Measurements from ENCODE around the gene LSM7. TPM values are rescaled to one million over a fixed set of nuclear protein-coding genes. Genes with fewer than 3 reads are reported as not detected.
A peak's percentile ranks its signal among the peaks of the same experiment; 100 is the strongest.
"Not testable (repeated sequence)": the region's sequence is repeated elsewhere in the genome, so short reads cannot be mapped to it uniquely, and the experiment has no call there.

LSM7 gene
- polyA plus RNA-seq, 5 donors, result 89.7 to 151 (median 99.2) TPM

DNA sequence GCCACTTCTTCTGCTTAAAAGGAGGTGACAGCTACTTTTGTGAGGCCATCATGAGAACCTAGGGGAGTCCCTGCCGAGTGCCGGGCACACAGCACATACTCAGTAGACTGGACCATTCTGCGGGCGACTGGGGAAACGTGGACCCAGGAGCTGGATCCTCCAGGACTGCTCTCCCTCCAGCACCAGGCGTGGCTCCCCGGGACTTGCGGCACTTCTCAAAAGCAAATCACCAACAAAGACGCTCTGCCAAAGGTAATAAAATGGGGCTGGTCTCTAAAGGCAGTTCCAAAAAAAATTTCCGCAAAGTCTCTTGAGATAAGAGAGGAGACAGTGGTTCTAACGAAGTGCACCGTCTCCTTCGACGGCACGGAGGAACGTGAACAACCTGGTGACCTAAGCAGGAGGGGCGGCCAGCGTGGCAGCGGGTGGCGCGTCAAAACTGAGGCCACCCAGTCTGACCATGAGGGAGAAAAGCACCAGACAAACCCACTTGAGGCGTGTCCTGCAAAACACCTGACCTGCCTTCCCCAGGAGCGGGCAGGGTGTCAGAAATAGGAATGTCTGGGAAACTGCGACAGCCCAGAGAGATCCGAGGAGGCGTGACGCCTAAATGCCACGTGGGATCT lies 30.3 kb upstream of the LSM7 start:
- DNase-seq, result no peak

DNA sequence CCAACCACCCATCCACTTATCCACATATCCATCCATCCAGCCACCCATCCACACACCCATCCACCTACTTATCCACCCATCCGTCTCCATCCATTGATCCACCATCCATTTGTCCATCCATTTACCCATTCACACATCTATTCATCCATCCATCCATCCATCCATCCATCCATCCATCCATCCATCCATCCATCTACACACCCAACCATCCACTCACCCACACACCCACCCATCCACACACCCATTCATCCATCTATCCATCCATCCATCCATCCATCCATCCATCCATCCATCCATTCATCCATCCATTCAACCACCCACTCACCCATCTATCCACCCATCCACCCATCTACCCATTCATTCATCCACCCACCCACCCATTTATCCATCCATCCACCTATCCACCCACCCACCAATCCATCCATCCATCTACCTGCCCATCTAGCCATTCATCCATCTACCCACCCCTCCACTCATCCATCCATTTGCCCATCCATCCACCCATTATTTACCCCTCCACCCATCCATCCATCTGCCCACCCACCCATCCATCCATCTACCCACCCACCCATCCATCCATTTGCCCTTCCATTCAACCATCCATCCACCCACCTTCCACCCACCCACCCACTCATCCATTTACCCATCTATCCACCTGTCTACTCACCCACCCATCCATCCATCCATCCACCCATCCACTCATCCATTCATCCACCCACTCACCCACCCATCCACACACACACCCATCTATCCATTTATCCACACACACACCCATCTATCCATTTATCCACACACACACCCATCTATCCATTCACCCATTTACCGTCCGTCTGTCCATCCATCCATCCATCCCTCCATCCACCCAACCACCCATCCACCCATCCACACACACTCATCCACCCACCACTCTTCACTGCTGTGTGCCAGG lies 29.2 kb upstream of the LSM7 start:
- no peak for DNase-seq

DNA sequence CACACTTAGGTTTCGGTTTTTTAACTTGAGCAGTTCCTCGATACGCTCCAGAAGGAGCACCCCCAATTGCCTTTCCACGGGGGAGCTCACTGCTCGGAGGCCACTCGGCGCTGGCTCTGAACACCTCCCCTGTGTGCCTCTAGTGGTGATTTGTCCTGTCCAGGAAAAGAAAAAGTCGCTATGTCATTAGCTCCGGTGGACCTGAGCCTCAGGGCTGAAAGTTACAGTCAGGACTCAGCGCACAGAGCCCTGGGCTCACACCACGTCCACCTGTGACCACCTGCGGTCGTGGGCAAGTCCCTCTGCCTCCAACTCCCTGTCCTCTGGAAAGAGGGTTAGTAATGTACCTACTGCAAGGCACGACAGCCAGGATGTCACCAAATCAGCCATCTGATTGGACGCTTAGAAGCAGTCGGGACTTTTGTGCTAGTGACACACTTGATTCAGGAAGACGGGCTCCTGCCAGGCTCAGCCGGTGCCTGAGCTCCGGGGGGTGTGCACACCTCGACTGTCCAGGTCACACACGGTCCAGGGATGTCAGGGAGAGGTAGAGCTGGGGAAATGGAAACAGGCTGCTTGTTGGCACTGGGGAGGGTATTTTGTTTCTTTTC lies 27.8 kb upstream of the LSM7 start:
- DNase-seq, result no peak

DNA sequence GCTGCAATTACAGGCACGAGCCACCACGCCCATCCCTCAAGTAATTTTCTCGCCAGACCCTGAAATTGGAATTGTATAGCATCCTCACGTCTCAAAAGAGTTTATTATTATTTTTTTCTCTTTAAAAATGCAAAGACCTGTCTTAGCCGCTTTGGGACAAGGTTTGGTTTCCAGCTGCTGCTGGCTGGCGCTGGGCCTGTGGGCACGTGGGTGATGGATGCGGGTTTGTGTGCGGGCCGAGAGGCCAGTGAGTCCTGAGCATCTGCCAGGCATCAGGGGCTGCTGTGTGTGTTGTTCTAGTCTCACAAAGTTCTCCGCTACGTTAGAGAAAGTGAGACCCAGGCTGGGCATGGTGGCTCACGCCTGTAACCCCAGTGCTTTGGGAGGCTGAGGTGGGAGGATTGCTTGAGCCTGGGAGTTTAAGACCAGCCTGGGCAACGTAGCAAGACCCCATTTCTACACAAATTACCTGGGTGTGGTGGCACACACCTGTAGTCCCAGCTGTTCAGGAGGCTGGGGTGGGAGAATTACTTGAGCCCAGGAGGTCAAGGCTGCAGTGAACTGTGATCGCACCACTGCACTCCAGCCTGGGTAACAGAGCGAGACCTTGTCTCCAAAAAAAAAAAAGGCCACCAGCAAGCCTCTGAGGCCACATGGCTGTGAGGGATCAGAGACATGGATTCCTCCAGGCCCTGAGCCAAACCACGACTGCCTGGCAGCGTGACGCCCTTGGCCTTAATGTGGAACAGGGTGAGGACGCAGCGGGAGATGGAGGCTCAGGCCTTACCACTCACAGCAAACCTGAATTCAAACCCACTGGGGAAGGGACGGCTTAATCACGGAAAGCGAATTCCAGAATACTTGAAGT lies 27.0 kb upstream of the LSM7 start:
- no peak for DNase-seq

DNA sequence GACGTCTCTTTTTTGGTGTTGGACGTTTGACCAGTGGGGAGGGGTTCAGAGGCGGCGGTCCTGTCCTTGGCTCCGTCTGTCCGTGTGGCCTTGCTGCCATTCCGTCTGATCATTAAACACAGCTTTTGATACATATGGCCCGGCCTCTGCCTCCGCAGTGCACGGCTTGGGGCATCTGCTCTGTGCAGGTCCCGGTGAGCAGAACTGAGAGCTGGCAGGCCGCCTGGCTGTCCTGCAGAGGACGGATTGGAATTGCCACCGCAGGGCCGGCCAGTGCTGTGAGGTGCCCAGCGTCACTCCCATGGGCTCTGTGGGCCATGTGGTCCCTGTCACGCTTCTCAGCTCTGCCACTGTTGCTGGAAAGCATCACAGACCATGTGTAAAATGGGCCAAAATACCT lies 26.3 kb upstream of the LSM7 start:
- no peak for DNase-seq

DNA sequence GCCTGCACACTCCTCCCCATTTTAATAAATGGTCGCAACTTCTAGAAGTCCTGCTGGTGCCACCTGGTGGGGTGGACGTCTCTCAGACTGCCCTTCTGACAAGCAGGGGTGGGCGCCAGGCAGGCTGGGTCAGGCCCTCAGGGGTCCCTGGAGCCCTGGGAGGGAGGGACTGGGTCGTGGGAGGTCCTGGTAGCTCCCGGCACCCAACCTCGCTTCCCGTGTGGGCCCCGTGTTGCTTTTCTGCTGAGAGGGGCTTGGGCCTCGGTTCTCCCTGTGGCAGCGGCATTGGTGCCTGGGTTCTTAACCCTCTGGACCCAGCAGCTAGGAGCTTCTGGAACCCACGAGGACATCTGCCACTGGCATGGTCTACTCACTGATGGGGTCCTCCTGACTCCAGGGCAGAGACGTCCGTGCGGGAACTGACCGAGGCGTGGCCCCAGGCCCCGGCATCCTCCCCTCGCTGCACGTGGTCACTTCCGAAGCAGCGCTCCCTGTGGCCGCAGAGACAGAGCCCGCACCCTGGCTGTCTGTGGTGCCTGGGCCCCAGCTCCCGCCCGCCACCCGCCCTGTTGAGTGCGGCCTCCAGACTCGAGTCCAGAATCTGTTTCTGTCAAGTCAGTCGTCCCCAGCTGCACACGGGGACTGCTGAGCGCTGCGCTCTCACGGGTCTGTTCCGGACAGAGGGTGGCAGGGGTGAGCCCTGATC lies 25.7 kb upstream of the LSM7 start:
- DNase-seq, result no peak

GRCh38 chr19:2353159-2353886 lies 24.9 kb upstream of the LSM7 start:
- DNase-seq, result no peak

- no peak for DNase-seq
These were observed 23.7 kb upstream of the LSM7 start for GRCh38 chr19:2352121-2352520.

- DNase-seq, result no peak
These were observed 23.2 kb upstream of the LSM7 start for GRCh38 chr19:2351591-2351990.

DNA sequence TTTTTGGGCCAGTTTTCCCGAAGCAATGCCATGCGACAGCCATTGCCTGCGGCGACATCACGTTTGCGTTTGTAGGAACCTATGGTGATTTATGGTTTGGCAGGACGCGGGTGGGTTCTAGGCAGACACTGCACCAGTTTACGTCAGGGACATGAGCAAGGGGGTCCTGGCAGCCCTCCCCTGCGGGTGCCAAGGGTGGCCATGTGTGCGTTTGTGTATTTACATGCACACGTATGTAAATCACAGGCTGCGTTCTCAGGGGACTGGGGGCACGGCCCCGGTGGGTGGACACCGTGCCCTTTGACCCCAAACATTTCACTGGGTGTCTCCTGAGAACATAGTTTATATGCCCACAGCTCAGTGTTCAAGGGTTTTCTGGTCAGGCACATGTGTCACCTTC lies 22.3 kb upstream of the LSM7 start:
- DNase-seq, result no peak

GRCh38 chr19:2349818-2350217 lies 21.4 kb upstream of the LSM7 start:
- not testable (repeated sequence) for DNase-seq

- no peak for DNase-seq
These were observed 17.6 kb upstream of the LSM7 start for GRCh38 chr19:2345794-2346663.

GRCh38 chr19:2345076-2345475 lies 16.7 kb upstream of the LSM7 start:
- no peak for DNase-seq

- DNase-seq, result no peak
These were observed 16.0 kb upstream of the LSM7 start for GRCh38 chr19:2344381-2344870.

- no peak for DNase-seq
These were observed 15.1 kb upstream of the LSM7 start for GRCh38 chr19:2343289-2343982.

DNA sequence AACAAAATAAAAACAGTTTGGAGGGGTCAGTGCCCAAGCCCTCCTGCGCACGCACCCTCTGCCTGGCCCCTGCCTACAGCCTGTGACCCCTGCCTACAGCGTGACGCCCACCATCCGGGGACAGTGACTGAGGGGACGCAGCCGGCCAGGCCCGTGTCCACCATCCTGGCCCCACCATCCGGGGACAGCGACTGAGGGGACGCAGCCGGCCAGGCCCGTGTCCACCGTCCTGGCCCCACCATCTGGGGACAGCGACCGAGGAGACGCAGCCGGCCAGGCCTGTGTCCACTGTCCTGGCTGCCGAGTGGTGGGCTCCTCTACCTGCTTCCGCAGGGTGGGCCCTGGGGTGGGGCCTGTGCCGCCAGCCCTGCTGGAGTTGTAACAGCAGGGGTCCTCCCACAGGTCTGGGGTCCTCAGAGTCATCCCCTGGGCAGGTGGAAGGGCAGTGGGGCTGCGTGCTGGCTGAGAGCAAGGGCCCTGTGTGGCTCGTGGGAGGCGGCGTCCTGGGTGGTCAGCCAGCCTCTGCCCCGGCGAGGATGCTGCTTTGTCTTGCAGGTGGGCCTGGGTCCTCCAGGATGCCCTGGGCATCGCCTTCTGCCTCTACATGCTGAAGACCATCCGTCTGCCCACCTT lies 14.4 kb upstream of the LSM7 start:
- no peak for DNase-seq

- peak in 1 of 2 donors; percentile 36 for DNase-seq
These were observed 13.6 kb upstream of the LSM7 start for GRCh38 chr19:2341982-2342381.

GRCh38 chr19:2341244-2341751 lies 12.9 kb upstream of the LSM7 start:
- DNase-seq, result no peak

Data from right lung (tissue), 5 donors.